GM23248 (cell line): ENCODE measurements around the gene HEXB. TPM values are rescaled to one million over a fixed set of nuclear protein-coding genes. Genes with fewer than 3 reads are reported as not detected.

ENCODE experiments used
- DNase-seq: peaks from one replicate; pipeline ENCODE4 v3.0.0-alpha.2; 2015
- H2AFZ ChIP-seq: fragments of 200-600 bp; sonication (generic); 2 replicates; pipeline ENCODE4 v1.6.1; 2016; ENCODE audit warnings: antibody characterized with exemption
- H3F3A ChIP-seq: fragments of 200-600 bp; sonication (generic); 2 replicates; pipeline ENCODE4 v1.6.1; 2016; ENCODE audit warnings: mild to moderate bottlenecking, antibody characterized with exemption, mixed run types; ENCODE audit not compliant: insufficient read depth
- H3K27ac ChIP-seq: fragments of 200-600 bp; sonication (generic); 2 replicates; pipeline ENCODE4 v1.5.1; 2016; ENCODE audit warnings: mild to moderate bottlenecking
- H3K27me3 ChIP-seq: fragments of 200-600 bp; sonication (generic); replicated peaks from 2 replicates; pipeline ENCODE4 v1.6.1; 2016; ENCODE audit warnings: mild to moderate bottlenecking; ENCODE audit not compliant: insufficient read depth
- H3K36me3 ChIP-seq: fragments of 200-600 bp; sonication (generic); 2 replicates; pipeline ENCODE4 v1.6.1; 2016; ENCODE audit warnings: low read depth, mild to moderate bottlenecking
- H3K4me1 ChIP-seq: fragments of 200-600 bp; sonication (generic); 2 replicates; pipeline ENCODE4 v1.6.1; 2016; ENCODE audit warnings: mild to moderate bottlenecking; ENCODE audit not compliant: insufficient read depth
- H3K4me2 ChIP-seq: fragments of 200-600 bp; sonication (generic); one replicate; pipeline ENCODE4 v1.6.1; 2016; ENCODE audit warnings: mild to moderate bottlenecking; ENCODE audit not compliant: unreplicated experiment
- H3K4me3 ChIP-seq: fragments of 200-600 bp; sonication (generic); 2 replicates; pipeline ENCODE4 v1.5.1; 2016; ENCODE audit warnings: mild to moderate bottlenecking
- H3K79me2 ChIP-seq: fragments of 200-600 bp; sonication (generic); 2 replicates; pipeline ENCODE4 v1.6.1; 2016; ENCODE audit warnings: mild to moderate bottlenecking; ENCODE audit not compliant: insufficient read depth
- H3K9ac ChIP-seq: fragments of 200-600 bp; sonication (generic); 2 replicates; pipeline ENCODE4 v1.6.1; 2016; ENCODE audit warnings: mild to moderate bottlenecking
- H3K9me2 ChIP-seq: fragments of 200-600 bp; sonication (generic); 2 replicates; pipeline ENCODE4 v1.6.1; 2016; ENCODE audit warnings: mixed run types, mild to moderate bottlenecking, moderate library complexity; ENCODE audit not compliant: insufficient read depth
- H3K9me3 ChIP-seq: fragments of 200-600 bp; sonication (generic); one replicate; pipeline ENCODE4 v1.6.1; 2017; ENCODE audit warnings: low read depth
- H4K20me1 ChIP-seq: fragments of 200-600 bp; sonication (generic); 2 replicates; pipeline ENCODE4 v1.6.0; 2016; ENCODE audit not compliant: insufficient read depth
- EZH2 ChIP-seq: fragments of 200-600 bp; sonication (generic); IDR thresholded peaks from 2 replicates; pipeline ENCODE4 v1.6.1; 2018; ENCODE audit warnings: antibody characterized with exemption, mild to moderate bottlenecking; ENCODE audit not compliant: insufficient read depth, poor library complexity, severe bottlenecking
- EZH2phosphoT487 ChIP-seq: fragments of 200-600 bp; sonication (generic); IDR thresholded peaks from 2 replicates; pipeline ENCODE4 v1.6.1; 2018; ENCODE audit warnings: antibody characterized with exemption, moderate library complexity, mild to moderate bottlenecking, low read depth; ENCODE audit not compliant: insufficient read depth
- WGBS, 2 experiments: methylation state at CpG; one replicate each; pipeline ENCODE4 v1.1.6; 2015 to 2017; ENCODE audit warnings: low lambda C conversion rate in 2 of 2, low coverage in 1 of 2; ENCODE audit errors: missing lambda C conversion rate in 2 of 2; 5-methylcytosine and 5-hydroxymethylcytosine counted together
- in situ Hi-C: fragments of 300-500 bp; cut with MboI; formaldehyde crosslinking; loops from 2 replicates; pipeline ENCODE4 v1.15.0; 2020
- polyA plus RNA-seq: library from polyadenylated mRNA; unstranded; fragments of >200 nt; fragmentation: Nextera tagmentation; extraction: Ambion mirVana; gene quantifications from 2 replicates; pipeline ENCODE4 v1.2.1, GENCODE V29; 2016
- total RNA-seq: library from RNA; depleted of rRNA; stranded (reverse); fragments of >200 nt; shearing (Covaris generic); gene quantifications from 2 replicates; pipeline ENCODE4 v1.2.3, GENCODE V29; 2014

Gene HEXB
- total and polyA plus RNA-seq, 2 experiments from 2014 or later = 106 to 127 TPM

DNA sequence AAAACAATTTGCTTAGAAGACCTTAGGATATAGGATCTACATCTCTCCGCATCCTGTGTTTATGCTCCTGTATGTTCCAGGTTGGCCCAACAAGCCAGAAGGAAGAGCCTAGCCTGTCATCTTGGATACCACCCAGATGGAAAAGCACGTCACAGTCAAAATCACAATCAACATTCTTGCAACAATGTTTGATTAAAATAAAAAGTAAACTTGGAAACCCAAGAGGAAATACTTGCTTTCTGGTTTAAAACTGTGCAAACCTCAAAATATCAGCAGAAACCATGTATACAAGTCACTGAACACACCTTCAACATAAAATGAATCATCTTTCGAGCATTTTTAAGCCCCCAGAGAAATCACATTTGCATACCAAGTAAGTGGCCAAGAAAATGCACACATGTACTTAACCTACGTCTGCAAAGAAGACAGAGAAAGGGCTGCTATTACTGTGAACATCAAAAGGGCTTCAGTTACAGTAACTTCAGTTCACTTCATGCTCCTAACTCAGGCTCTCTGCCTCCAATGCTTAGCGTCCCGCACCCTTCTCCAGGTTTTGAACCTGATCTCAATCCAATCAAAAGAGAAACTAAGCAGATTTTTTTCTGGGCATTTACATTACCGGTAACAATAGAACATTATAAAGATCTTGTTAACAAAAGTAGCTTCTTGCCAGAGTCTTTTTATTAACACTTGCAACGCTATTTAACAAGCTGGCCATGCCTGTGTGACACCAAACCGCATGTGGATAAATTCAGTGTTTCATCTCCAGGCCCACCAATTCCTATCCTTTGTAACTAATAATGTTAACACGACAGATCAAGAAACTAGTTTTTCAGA is 45.8 kb upstream of the HEXB start:
- in situ Hi-C loops = no loop called here
- H3K27ac ChIP-seq = peak overlapping the region; percentile 57
- peak; percentile 59 for DNase-seq
- peak overlapping the region; percentile 97 for H3K4me2 ChIP-seq
- peaks cover 45% of the 10 kb centered on the region for H3F3A ChIP-seq
- H3K9me3 ChIP-seq = no peaks in the 10 kb centered on the region
- H3K4me3 ChIP-seq = peak overlapping the region; percentile 89
- H3K36me3 ChIP-seq = no peaks in the 10 kb centered on the region
- H3K79me2 ChIP-seq = peaks cover 55% of the 10 kb centered on the region
- peaks cover 38% of the 10 kb centered on the region for H3K4me1 ChIP-seq
- WGBS, 2 experiments = 11 to 12% methylated on average over 10 of the region's 10 CpGs
- H3K27me3 ChIP-seq = no peaks in the 10 kb centered on the region
- H4K20me1 ChIP-seq = no peaks in the 10 kb centered on the region
- TF ChIP-seq EZH2phosphoT487 (no peak), EZH2 (no peak)
- peak overlapping the region; percentile 82 for H3K9ac ChIP-seq
- no peaks in the 10 kb centered on the region for H3K9me2 ChIP-seq
- peak overlapping the region; percentile 83 for H2AFZ ChIP-seq

DNA sequence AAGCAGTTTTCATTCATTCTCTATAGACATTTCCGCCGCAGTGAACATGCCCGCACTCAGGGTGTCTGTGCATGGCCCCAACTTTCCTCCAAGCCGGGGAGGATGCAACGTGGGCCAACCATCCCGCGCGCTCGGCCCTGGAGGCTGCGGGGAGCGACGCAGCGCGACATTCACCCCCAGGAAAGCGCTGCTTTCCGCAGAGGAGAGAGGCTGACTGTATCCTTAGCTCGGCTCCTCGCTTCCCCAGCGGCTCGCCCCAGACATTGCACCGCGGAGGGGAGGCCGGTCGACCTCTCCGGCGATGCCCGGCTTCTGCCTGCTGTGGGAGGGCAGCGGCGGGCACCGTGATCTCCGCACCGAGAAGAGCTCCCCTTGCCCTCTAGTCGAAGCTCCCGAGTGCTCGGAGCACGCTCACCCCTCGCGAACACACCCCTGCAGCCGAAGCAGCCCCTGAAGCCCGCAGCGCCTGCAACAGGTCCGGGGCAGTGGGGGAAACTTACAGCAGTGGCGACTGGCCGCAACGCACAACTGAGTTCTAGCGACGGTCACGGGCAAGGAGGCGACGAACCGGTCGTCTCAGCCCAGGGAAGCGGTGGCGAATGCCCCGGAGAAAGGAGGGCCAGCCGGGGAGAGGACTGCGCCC is 45.1 kb upstream of the HEXB start:
- Histone ChIP-seq H3K9ac (peak overlapping the region; percentile 82), H3K4me1 (peaks cover 38% of the 10 kb centered on the region), H3K9me2 (no peaks in the 10 kb centered on the region), H3K9me3 (no peaks in the 10 kb centered on the region), H3K79me2 (peaks cover 48% of the 10 kb centered on the region), H3K27me3 (no peaks in the 10 kb centered on the region), H3F3A (peaks cover 45% of the 10 kb centered on the region), H4K20me1 (no peaks in the 10 kb centered on the region), H3K4me3 (peak overlapping the region; percentile 89), H3K36me3 (no peaks in the 10 kb centered on the region), H2AFZ (peak overlapping the region; percentile 83), H3K4me2 (peak overlapping the region; percentile 97), H3K27ac (peak overlapping the region; percentile 57)
- in situ Hi-C loops = loop anchor here (10.0 kb wide), 1 partner anchor 605 kb away; no protein-coding TSS in a partner anchor
- 0 to 1% methylated on average over 31 to 52 of the region's 57 CpGs for WGBS, 2 experiments
- TF ChIP-seq EZH2phosphoT487 (no peak), EZH2 (no peak)
- peak; percentile 85 for DNase-seq

DNA sequence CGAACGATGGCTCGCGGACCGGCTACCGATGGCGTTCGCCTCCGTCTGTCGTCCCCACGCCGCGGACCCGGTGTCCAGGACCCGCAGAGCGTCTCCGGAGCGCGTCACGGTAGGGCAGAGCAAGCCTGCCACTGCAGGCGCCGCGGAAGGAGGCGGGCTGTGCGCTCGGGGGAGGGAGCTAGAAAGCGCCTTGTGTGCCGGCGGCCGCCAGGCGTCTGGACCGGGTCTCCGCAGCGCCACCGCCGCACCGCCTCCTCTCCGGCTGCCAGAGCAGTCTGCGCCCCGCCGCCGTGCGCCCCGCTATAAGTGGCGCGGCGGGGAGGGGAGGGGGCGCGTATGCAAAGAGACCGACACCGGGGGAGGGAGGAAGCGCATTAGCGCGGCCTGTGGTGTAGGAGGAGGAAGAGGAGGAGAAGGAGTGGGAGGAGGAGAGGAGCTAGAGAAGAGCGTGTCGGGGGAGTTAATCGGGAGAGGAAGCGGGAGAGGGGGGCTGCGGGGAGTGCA is 44.5 kb upstream of the HEXB start, which contains the start of gene ENC1:
Gene ENC1, minus strand, starts transcription at position 279 of the 504 bp plus-strand sequence. CDS start 4,243 bp downstream, outside the sequence.
- Histone ChIP-seq H4K20me1 (no peaks in the 10 kb centered on the region), H3K27me3 (no peaks in the 10 kb centered on the region), H3K4me2 (peak within 1 kb of the TSS; percentile 97), H3K9ac (peak within 1 kb of the TSS; percentile 82), H3K36me3 (no peaks in the 10 kb centered on the region), H2AFZ (peak within 1 kb of the TSS; percentile 83), H3K4me3 (peak within 1 kb of the TSS; percentile 89), H3F3A (peaks cover 45% of the 10 kb centered on the region), H3K9me2 (no peaks in the 10 kb centered on the region), H3K4me1 (peaks cover 38% of the 10 kb centered on the region), H3K79me2 (peaks cover 42% of the 10 kb centered on the region), H3K27ac (peak within 1 kb of the TSS; percentile 57), H3K9me3 (no peaks in the 10 kb centered on the region)
- in situ Hi-C loops = loop anchor here (10.0 kb wide), 1 partner anchor 606 kb away; no protein-coding TSS in a partner anchor
- WGBS, 2 experiments = 1 to 2% methylated on average over 37 to 45 of the region's 59 CpGs
- peak; percentile 95 for DNase-seq
- TF ChIP-seq EZH2phosphoT487 (no peak), EZH2 (no peak)
